GM19238 (cell line): ENCODE results near the gene TMEM187.
A peak's percentile ranks its signal among the peaks of the same experiment; 100 is the strongest.

Experiments used
- DNase-seq: peaks from one replicate; pipeline ENCODE4 v3.0.0; 2011; ENCODE audit warnings: low spot score; ENCODE audit not compliant: insufficient read length

Gene TMEM187

DNA sequence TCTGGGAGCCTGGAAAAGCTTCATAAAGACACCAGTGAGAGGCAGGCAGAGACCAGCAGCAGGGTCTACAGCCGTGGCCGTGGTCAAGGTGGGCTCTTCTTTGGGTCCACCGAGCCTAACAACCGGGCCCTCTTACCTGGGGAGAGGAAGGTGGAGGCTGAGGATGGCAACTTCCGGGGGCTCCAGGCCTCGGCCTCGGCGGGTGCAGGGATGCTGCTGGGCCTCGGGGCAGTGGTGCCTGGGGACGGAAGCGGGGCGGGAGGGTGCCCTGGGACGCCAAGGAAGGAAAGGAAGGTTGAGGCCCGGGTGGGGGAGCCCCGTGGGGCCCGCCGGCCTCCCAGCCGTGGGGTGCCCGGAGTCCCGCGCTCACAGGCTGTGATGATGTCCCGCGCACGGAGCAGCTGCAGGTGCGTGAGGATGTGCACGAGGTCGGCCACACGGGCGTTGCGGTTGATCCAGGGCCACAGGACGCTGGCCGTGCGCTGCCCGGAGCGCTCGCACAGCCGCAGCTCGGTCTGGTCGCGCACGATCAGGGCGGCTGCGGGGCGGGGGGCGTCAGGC is 46.6 kb downstream of the TMEM187 start:
- no peak for DNase-seq

DNA sequence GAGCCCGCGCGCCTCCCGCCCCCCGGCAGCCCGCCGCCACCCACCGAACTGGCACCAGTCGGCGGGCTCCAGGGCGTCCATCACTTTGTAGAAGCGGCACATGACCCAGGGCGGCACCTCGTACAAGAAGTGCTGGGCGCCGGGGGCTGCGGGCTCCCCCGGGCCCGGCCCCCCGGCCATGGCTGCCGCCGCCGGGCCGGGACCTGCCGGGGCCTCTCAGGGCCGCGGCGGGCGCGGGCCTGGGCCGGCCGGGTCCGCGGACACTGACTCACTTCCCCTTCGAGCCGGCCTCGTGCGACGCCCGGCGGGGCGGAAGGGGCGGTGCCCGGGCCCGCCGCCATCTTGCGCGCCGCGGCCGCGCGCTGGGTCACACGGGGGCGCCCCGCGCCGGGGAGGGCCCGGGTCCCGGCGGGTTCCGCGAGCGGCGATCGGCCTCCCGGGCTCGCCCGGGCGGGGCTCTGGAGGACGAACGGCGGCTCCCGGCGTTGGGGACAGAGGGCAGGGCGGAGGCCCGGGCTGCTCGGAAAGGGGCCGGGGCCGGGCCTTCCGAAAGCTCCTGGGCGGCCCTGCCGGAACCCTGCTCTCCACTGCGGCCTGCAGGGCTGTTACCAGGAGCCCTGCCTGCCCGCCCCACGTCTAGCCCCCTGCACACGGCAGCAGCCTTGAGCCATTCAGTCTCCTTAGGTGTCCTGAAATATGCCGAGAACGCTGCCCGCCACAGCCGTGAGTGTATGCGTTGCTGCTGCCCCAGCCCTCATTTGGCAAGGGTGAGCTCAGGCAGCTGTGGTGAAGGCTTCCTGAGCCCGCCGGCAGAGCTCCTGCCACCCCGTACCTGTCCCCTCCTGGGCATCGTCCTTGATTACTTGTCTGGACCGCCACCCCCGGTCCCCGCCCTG is 47.3 kb downstream of the TMEM187 start, which contains the start of gene IRAK1:
Gene IRAK1, minus strand, starts transcription at position 270 of the 896 bp plus-strand sequence. Its CDS starts 90 bp downstream, at position 180.
- peak; percentile 68 for DNase-seq

DNA sequence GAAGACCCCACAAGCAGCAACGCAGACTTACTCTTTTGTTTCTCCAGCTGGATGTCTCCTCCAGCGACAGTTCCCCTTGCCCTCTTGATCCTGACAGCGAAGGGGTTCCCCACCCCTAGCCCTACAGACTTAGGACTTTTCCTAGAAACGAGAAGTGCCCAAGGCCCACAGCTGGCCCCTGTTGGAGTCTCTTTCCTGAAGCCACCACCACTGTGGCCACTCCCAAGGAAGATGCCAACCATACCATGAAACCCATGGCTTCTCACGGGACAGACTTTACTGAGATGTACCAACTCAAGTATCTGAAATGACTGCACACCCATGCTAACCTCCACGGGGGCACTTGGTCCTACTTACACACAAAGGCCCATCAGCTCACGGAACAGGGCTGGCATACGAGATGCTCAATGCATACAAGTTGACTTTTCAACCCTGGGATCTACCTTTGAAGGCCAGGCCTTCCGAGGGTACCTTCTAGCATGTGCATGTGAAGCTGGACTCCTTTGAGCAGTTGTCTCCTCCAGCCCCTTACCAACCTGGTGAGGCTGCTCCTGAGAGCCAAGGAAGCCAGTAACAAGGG is 48.1 kb downstream of the TMEM187 start:
- no peak for DNase-seq

DNA sequence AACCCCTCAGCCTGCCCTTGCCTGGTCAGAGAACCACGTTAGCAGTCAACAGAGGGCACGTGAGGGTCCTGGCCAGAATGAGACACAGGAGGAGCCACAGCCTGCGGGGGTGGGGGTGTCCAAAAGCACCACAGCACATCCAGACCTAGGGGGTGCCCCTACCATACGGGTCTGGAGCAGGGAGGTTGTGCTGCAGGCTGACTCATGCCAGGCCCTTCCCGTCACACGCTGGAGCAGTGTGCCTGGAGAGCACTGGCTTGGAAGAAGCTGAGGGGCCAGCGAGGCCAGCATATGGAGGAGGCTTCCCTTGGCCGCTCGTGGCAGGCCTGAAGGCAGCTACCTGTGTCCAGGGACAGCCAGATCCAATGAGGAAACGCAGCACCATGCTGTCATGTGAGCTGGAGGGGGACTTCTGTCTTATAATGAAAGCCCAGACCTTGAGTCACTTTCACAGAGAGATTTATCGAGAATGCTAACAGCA is 48.6 kb downstream of the TMEM187 start:
- no peak for DNase-seq

DNA sequence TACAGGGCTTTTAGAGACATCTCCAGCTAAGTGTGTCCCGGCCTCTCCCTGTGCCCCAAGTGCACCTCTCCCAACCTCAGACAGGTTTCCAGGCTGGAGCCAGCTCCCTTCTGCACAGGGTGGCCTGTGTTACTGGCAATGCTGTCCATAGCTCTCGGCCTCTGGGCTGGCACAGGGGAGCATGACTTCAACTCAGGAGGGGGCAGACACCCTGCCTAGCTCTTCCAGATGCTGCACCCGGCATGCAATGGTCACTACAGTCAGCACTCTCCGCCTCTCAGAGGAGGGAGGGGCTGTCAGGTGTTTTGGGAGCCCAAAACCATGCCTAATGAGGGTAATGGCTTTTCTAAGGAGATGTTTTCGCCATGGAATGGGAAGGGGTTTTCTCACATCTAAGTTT is 49.6 kb downstream of the TMEM187 start:
- DNase-seq: no peak

DNA sequence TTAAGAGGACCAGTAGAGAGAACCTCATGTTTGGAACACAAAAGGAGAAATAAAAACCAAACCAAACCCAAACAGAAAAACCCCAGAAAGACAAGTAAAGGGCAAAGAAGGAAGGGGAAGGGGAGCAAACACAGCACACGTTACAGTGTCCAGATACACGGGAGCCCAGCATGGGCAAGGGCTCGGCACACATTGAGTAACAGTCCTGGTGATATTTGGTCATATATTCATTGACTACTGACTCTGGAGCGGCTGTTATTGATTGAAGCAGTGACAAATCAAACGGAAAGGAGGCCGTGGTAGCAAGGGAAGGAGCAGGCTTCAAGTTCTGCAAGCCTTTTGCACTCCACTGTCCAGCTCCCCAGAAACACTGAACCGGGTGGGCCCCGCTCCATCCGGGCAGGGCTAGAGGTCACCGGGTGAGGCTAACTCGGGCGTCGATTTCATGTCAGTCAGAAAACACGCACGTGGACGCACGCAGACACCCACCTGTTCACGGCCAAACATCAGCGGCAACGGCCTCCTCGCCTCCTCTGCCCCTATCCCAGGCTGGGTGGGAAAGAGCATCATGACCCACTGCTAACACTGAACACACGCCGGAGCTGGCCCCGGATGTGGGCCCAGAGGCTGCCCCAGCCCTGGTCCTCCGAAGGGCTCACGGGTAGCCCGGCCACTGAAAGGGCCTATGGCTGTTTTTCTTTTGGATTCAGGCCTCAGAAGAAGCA is 50.9 kb downstream of the TMEM187 start:
- DNase-seq: no peak

DNA sequence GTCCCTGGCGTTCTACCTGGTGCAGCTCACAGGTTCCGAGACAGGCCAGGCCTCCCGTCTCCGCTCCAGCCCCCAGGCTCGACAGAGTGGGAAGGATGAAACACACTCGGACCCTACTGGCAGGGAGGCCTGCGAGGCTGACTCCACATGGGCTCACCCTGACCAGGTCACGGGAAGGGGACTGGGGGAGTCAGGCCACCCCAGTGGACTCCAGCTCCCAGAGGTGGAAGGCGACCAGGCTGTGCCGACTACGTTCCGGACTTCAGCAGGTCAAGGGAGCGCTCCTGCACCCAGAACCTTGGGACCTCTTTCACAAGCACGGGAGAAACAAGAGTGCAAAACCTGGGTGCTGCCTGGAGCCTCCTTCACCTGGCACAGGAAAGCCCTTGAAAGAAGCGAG is 51.7 kb downstream of the TMEM187 start:
- no peak for DNase-seq

DNA sequence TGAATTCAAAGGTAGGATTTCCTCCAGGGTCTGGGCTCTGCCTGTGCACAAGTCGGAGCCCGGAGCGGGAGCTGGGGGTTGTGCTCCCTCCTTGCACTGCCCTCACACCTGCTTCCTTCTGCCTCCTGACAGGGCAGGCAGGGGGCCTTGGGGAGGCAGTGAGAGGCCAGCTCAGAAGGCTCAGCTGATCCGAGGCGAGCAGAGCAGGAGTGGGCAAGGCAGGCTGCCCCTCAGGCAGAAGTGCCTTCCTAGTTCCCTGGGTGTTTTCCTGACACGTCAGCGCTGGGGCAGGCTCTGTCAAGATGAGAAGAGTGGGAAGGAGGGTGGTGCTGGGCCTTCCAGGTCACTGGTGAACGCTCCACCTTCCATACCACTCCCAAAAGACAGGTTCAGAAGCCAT is 52.7 kb downstream of the TMEM187 start:
- no peak for DNase-seq

DNA sequence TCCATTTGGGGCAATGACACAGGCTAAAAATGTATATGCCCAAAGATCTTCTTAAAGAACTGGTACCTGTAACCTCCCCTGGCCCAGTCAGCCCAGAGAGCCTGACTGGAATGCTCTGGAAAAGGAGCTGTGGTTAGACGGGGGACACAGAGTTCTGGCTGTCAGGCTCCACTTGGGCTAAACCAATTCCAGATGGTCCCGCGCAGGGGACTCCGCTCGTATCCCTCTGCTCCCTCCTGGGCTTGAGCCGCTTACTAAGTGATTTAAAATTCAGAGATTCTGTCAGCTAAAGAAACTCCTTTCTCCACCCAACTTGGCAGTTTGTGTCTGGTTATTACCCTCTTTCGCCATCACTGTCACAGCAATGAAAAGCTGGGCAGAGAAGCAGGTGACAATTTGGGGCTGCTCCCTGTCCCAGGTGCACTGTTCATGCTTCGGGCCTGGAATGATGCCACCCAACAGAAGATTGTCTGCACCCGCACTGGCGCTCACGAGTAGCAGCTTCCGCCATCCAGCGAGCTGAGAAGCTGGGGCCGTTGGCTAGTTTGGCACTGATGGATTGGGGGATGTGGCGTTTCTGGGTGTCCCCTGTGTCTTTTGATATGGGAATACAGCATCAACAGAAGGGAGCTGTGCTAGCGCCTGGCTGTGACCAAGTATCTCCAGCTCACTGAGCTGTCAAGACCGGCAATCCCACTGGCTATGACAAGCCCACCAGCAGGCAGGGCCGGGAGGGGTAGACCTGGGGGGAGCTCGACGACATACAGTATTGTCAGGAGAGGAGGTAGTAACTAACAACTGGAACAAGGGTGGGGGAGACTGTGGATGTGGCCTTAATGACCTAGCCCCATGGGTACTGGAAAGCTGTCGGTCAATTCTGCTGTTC is 53.8 kb downstream of the TMEM187 start:
- no peak for DNase-seq

GRCh38 chrX:154027022-154027402 is 54.5 kb downstream of the TMEM187 start:
- no peak for DNase-seq

GRCh38 chrX:154027986-154028385 is 55.4 kb downstream of the TMEM187 start:
- no peak for DNase-seq

- DNase-seq: no peak
Observed at GRCh38 chrX:154028502-154029184, 56.1 kb downstream of the TMEM187 start.

- DNase-seq: no peak
Observed at GRCh38 chrX:154029439-154029838, 56.9 kb downstream of the TMEM187 start.

DNA sequence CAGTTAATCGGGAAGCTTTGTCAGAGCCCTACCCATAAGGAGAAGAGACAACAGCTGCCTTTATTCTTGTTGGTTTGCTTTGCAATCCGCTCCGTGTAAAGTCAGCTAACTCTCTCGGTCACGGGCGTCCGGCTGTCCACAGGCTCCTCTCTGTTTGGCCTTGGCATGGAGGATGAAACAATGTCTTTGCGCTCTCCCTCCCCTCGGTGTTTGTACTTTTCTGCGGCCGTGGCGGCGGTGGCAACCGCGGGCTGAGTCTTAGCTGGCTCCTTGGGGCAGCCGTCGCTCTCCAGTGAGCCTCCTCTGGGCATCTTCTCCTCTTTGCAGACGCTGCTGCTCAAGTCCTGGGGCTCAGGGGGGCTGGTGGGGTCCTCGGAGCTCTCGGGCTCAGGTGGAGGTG is 57.7 kb downstream of the TMEM187 start:
- no peak for DNase-seq

GRCh38 chrX:154030715-154031305 is 58.3 kb downstream of the TMEM187 start:
- no peak for DNase-seq

DNA sequence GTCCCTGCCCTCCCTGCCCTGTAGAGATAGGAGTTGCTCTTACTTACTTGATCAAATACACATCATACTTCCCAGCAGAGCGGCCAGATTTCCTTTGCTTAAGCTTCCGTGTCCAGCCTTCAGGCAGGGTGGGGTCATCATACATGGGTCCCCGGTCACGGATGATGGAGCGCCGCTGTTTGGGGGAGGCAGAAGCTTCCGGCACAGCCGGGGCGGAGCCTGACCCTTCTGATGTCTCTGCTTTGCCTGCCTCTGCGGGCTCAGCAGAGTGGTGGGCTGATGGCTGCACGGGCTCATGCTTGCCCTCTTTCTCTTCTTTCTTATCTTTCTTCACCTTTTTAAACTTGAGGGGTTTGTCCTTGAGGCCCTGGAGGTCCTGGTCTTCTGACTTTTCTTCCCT is 59.6 kb downstream of the TMEM187 start:
- DNase-seq: no peak

DNA sequence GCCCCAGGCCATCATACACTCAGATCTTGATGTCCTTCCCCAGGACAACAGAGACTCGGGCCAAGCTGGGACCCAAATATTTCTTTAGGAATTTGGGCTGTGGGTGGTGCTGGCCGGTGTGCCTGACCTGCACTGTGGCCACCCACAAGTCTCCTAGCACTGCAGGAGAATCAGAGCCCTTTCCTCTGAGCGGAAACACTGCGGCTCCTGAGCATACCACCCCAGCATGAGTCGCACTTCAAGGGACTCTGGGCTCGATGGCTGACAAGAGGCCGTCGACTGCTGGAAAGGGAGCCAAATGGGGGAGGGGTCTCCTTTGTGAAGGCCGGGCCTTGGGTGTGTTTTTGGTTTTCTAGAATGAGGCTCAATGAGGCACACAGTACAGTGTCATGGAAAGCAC is 60.1 kb downstream of the TMEM187 start:
- no peak for DNase-seq
